ENCODE results near the gene GALNS.

GRCh38 chr16:88777471-88778270 is 79.1 kb downstream of the GALNS start:
- no peak for TF ChIP-seq CTCF (IDR thresholded peaks at IDR 0.05)
- no peak for TF ChIP-seq SIN3A (IDR thresholded peaks at IDR 0.05; ENCODE audit: borderline replicate concordance, insufficient read depth, low read depth, low read length)
- no peak for TF ChIP-seq POLR2AphosphoS5 (IDR thresholded peaks at IDR 0.05; ENCODE audit: low read depth, low read length)
- TF ChIP-seq, protein P1, sequence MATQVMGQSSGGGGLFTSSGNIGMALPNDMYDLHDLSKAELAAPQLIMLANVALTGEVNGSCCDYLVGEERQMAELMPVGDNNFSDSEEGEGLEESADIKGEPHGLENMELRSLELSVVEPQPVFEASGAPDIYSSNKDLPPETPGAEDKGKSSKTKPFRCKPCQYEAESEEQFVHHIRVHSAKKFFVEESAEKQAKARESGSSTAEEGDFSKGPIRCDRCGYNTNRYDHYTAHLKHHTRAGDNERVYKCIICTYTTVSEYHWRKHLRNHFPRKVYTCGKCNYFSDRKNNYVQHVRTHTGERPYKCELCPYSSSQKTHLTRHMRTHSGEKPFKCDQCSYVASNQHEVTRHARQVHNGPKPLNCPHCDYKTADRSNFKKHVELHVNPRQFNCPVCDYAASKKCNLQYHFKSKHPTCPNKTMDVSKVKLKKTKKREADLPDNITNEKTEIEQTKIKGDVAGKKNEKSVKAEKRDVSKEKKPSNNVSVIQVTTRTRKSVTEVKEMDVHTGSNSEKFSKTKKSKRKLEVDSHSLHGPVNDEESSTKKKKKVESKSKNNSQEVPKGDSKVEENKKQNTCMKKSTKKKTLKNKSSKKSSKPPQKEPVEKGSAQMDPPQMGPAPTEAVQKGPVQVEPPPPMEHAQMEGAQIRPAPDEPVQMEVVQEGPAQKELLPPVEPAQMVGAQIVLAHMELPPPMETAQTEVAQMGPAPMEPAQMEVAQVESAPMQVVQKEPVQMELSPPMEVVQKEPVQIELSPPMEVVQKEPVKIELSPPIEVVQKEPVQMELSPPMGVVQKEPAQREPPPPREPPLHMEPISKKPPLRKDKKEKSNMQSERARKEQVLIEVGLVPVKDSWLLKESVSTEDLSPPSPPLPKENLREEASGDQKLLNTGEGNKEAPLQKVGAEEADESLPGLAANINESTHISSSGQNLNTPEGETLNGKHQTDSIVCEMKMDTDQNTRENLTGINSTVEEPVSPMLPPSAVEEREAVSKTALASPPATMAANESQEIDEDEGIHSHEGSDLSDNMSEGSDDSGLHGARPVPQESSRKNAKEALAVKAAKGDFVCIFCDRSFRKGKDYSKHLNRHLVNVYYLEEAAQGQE (IDR thresholded peaks at IDR 0.05; ENCODE audit: insufficient read depth in 1 of 2, low read depth in 2 of 2, low read length in 1 of 2), result no peak

Measured in Panc1 (cell line).